Spinal cord (tissue), 10 donors: ENCODE data around the gene RNU2-1. TPM values are rescaled to one million over a fixed set of nuclear protein-coding genes. Genes with fewer than 3 reads are reported as not detected.
"Not testable (repeated sequence)": the region's sequence is repeated elsewhere in the genome, so short reads cannot be mapped to it uniquely, and the experiment has no call there.

ENCODE experiments used
- DNase-seq, 6 donors: peaks; one replicate each; pipeline versions ENCODE4 v3.0.0 to v3.0.0-alpha.2; 2013 to 2015; ENCODE audit warnings: low spot score in 6 of 6, low read depth in 4 of 6
- H3K27ac ChIP-seq: one replicate; pipeline ENCODE4 v1.5.1; 2013; ENCODE audit warnings: low read depth, low read length, control low read depth
- H3K27me3 ChIP-seq: one replicate; pipeline ENCODE4 v1.6.1; 2013; ENCODE audit warnings: low read length; ENCODE audit not compliant: control insufficient read depth, insufficient read depth
- H3K36me3 ChIP-seq: one replicate; pipeline ENCODE4 v1.6.1; 2013; ENCODE audit warnings: low read length; ENCODE audit not compliant: control insufficient read depth, insufficient read depth
- H3K4me1 ChIP-seq: one replicate; pipeline ENCODE4 v1.6.1; 2013; ENCODE audit warnings: low read length; ENCODE audit not compliant: control insufficient read depth, insufficient read depth
- H3K4me3 ChIP-seq: one replicate; pipeline ENCODE4 v1.5.1; 2013; ENCODE audit warnings: low read depth, low read length, control low read depth
- H3K9me3 ChIP-seq: one replicate; pipeline ENCODE4 v1.6.1; 2013; ENCODE audit warnings: low read length; ENCODE audit not compliant: control insufficient read depth, insufficient read depth
- WGBS: methylation state at CpG from one replicate; pipeline ENCODE4 v1.1.5; 2013; ENCODE audit warnings: missing lambda C conversion rate; ENCODE audit not compliant: insufficient coverage; 5-methylcytosine and 5-hydroxymethylcytosine counted together
- polyA plus RNA-seq, 2 donors: library from polyadenylated mRNA; unstranded; fragments of 120-200 nt; gene quantifications; one replicate each; pipeline ENCODE4 v1.2.1, GENCODE V29; 2013; ENCODE audit not compliant: insufficient read length in 2 of 2
- total RNA-seq, 2 donors: library from RNA; depleted of rRNA in 1 of 2; stranded (reverse); fragments of 120-200 nt in 1 of 2; fragments of >200 nt in 1 of 2; gene quantifications; one replicate each; pipeline versions ENCODE4 v1.2.3 to v1.2.4, GENCODE V29; 2013 to 2014
- donor health status: healthy.

Gene RNU2-1
- total and polyA plus RNA-seq, 4 donors: 1.2 TPM; not detected in 3

DNA sequence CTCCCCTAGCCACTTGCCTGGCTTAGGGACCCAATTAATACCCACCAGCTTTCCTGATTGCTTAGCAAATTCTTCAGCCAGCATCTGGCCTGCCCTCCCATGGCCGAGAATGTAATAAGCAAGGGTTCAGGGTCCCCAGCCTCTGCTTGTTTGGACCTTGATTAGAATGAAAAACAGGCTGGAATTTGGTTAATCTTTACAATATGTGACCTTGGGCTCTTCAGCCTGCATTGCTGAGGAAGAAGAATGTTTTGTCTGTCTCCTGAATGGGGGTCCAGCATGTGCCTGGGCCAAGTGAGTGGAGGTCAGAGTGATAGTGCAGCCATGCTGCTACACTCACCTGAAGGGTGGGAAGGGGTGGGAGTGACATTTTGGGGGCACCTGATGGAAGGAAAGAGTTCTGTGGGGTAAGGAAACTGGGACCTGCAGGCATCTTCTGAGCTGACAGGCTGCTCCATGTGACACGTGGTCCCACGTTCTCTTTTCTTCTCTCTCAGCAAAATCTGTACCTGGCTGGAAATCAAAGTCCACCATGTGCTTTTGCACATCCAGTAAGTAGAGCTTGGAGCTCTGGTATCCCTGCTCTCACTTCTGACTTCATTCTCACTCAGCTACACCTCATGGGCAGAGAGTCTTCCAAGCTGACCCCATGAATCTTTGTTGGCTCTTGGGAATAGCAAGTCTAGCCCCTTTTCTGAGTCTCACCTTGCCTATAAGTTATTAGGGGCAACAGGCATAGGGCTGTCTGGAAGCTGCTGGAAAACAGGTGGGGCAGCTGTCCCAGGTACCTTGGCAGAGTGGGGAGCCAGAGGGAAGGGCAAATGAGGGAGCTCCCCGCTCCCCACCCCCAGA, 16.8 kb downstream of the RNU2-1 start:
- Histone ChIP-seq H3K9me3 (no peaks in the 10 kb centered on the region), H3K27me3 (no peaks in the 10 kb centered on the region), H3K4me3 (no peak overlapping the region), H3K36me3 (peaks cover 19% of the 10 kb centered on the region), H3K27ac (no peak overlapping the region), H3K4me1 (peaks cover 8% of the 10 kb centered on the region)
- DNase-seq: no peak
- WGBS: 86% methylated on average over 4 of the region's 4 CpGs

DNA sequence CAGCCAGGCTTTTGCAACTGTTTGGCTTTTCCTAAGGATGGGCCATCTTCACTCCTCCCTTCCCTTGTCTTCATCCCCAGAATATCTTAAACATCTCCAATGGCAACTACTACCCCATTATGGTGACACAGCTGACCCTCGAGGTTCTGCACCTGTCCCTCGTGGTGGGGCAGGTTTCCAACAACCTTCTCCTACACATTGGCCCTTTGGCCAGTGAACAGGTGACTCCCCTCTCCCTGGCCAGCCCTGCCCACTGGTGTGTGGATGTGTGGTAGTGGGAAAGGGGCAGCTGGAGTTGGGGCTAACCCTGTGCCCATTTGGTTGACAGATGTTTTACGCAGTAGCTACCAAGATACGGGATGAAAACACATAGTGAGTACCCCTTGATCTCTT, 17.4 kb downstream of the RNU2-1 start:
- Histone ChIP-seq H3K4me3 (no peak overlapping the region), H3K36me3 (peaks cover 21% of the 10 kb centered on the region), H3K9me3 (no peaks in the 10 kb centered on the region), H3K4me1 (peaks cover 12% of the 10 kb centered on the region), H3K27ac (no peak overlapping the region), H3K27me3 (no peaks in the 10 kb centered on the region)
- 76% methylated on average over 2 of the region's 4 CpGs for WGBS
- no peak for DNase-seq

DNA sequence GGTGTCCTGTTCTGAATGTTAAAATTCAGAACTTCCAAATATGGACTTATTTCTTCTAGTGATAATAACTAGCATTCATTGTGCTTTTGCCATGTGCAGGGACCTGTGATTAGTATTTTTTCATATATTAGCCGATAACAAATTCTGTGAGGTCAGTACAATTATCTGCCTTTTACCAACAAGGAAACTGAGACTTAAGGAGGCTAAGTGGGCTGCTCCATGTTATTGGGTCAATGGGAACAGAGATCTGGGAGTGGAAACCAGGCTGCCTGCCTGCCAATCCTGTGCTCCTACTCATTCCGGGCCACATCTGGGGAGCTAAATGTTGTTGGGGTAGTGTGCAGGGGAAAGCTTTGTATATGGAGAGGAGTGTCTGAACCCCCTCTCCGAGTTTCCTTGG, 18.4 kb downstream of the RNU2-1 start:
- 65% methylated on average over 2 of the region's 3 CpGs for WGBS
- no peak overlapping the region for H3K27ac ChIP-seq
- peaks cover 12% of the 10 kb centered on the region for H3K4me1 ChIP-seq
- no peak overlapping the region for H3K4me3 ChIP-seq
- H3K9me3 ChIP-seq: no peaks in the 10 kb centered on the region
- peaks cover 21% of the 10 kb centered on the region for H3K36me3 ChIP-seq
- no peaks in the 10 kb centered on the region for H3K27me3 ChIP-seq
- DNase-seq: no peak

DNA sequence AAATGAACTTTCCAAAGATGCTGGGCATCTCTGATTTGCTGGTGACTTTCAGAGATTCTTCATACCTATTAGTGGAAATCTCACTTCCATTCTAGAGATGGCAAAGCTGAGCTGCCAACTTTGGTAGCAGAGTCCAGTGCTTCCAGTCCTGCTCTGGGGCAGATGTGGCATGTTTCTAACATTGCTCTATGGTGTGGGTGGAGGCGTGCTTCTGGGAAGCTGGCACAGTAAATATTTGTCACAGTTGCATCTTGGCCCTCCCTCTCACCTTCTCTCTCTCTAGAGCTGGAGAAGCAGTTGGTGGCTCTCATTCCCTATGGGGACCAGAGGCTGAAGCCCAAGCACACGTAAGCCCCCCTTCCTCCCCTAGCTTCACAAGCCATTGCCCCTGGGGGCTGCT, 20.2 kb downstream of the RNU2-1 start:
- 90% methylated on average over 1 of the region's 2 CpGs for WGBS
- no peak overlapping the region for H3K4me3 ChIP-seq

DNA sequence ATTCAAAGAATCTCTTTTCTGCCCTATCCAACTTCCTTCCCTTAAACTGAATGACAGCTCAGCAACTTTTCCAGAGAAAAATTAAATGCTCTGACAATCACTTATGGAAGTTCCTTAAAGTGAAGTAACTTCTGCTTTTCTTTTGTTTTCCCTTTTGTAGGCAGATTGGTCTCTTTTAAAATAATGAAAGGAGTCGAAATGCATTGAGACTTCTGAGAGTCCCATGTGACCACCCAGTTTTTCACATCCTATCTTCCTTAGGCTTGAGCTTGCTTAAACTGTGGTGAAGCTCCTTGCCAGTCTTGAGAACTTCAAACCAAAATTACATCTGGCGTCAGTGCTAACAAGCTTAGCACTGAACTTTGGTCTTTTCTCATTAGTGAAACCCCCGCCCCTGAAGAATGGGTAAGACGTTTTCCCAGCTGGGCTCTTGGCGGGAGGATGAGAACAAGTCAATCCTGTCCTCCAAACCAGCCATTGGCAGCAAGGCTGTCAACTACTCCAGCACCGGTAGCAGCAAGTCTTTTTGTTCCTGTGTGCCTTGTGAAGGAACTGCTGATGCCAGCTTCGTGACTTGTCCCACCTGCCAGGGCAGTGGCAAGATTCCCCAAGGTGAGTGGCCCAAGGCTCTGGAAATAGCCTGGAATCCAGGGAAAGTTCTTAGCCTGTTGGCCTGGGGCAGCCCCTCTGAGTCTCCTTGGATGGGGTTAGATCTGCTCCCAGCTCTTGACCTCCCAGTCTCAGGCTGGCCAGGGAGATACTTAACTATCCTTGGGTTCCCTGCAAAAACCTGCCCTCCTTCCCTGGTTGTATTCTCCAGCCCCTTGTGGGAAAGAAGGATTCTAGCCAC, 20.9 kb downstream of the RNU2-1 start:
- Histone ChIP-seq H3K4me3 (peak overlapping the region; percentile 81), H3K27me3 (no peaks in the 10 kb centered on the region), H3K4me1 (peaks cover 12% of the 10 kb centered on the region), H3K27ac (peak overlapping the region; percentile 86), H3K9me3 (no peaks in the 10 kb centered on the region), H3K36me3 (peaks cover 32% of the 10 kb centered on the region)
- no peak for DNase-seq
- 74% methylated on average over 5 of the region's 7 CpGs for WGBS

More for the DNA sequence above, 20.2 kb downstream of the RNU2-1 start:
- peaks cover 30% of the 10 kb centered on the region for H3K36me3 ChIP-seq
- peaks cover 12% of the 10 kb centered on the region for H3K4me1 ChIP-seq
- no peak for DNase-seq
- H3K27me3 ChIP-seq: no peaks in the 10 kb centered on the region
- no peaks in the 10 kb centered on the region for H3K9me3 ChIP-seq
- no peak overlapping the region for H3K27ac ChIP-seq

DNA sequence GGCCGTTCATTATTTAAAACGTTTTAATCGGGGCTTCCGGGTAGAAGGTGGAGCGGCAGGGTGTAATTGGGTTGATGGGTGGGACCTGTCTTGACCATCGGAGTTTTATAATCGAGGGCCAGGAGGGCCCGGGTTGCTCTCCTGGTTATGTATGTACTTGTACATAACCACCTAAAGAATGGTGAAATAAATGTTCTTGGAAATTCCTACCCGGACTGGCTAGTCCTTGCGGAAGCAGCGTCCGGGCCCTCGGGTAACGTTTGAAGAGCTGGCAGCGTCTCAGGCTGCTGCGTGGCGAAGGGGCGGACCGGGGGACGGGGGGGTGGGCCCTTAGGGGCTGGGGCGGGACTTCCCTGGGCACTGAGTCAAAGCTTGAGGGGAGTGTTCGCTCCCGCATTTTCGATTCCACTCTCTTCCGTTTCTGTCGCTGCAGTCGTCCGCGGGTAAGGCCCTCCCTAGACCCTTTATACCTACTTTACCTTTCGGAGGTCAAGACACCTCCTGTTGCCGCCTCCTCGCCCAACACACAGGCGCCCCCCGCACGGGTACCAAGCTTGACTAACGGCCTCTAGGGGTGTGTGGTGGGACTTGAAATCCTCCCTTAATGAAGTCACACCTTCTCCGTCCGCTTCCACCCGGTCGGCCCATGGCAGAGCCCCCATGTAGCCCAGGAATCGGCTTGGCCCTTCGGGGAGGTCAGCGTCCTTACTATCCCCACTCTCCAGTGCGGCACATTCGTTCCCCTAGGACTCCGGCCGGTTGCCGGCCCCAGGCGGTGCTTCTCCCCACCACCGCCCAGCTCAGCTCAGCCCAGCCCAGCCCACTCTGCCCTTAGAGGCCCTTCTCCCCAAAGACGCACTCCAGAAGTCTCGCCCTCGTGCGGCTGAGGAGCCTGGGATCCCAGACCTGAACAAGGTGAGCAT, 22.0 kb downstream of the RNU2-1 start, which contains the start of gene TMEM106A:
Gene TMEM106A (plus strand): TSS at position 396 of the 923 bp plus-strand sequence. CDS start 1,167 bp downstream, outside the sequence.
- Histone ChIP-seq H3K27ac (peak within 1 kb of the TSS; percentile 86), H3K27me3 (no peaks in the 10 kb centered on the region), H3K9me3 (no peaks in the 10 kb centered on the region), H3K4me3 (peak within 1 kb of the TSS; percentile 81), H3K36me3 (peaks cover 34% of the 10 kb centered on the region), H3K4me1 (peaks cover 12% of the 10 kb centered on the region)
- 13% methylated on average over 29 of the region's 54 CpGs for WGBS
- DNase-seq: peak; percentile 15 to 85 (median 48)

DNA sequence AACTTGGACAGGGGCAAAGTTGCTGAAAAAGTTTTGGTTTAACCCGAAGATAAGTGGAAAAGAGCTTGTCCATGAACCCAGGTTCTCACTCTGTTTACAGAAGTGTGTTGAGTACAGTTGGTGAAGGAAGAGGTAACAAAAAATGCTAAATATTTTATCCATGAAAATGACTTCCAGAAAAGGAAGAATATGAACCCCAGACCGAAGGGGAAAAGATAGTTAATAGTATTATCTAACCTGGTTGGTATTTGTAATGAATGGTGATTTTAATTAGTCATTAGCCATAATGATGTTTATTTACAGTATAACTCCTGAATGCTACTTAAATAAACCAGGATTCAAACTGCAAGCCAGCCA, 22.7 kb downstream of the RNU2-1 start:
- DNase-seq: no peak
- no peaks in the 10 kb centered on the region for H3K9me3 ChIP-seq
- peak overlapping the region; percentile 86 for H3K27ac ChIP-seq
- H3K4me3 ChIP-seq: peak overlapping the region; percentile 81
- H3K27me3 ChIP-seq: no peaks in the 10 kb centered on the region
- peaks cover 35% of the 10 kb centered on the region for H3K36me3 ChIP-seq
- peaks cover 12% of the 10 kb centered on the region for H3K4me1 ChIP-seq
- 83% methylated on average over 1 of the region's 2 CpGs for WGBS

DNA sequence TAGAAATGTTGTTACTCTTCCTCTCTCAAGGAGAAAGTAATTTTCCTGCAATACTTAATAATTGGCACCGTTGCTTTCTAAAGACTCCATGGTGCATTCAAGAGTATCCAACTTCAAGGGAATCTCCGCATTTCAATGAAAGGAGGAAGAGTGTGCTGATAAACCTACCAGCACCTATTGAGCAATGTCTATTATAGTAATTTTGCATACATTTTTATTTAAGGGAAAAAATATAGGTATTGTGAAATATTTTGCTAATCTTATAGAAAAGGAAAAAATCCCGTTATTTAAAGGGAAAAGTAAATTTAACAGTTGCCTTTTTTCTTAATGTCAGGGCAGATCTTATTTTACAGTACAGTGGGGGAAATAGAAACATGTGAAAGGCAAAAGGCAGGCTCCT, 23.2 kb downstream of the RNU2-1 start:
- peak overlapping the region; percentile 86 for H3K27ac ChIP-seq
- no peaks in the 10 kb centered on the region for H3K27me3 ChIP-seq
- no peak for DNase-seq
- peaks cover 32% of the 10 kb centered on the region for H3K36me3 ChIP-seq
- H3K4me3 ChIP-seq: no peak overlapping the region
- WGBS: 100% methylated on average over 1 of the region's 3 CpGs
- no peaks in the 10 kb centered on the region for H3K9me3 ChIP-seq
- H3K4me1 ChIP-seq: peaks cover 12% of the 10 kb centered on the region

DNA sequence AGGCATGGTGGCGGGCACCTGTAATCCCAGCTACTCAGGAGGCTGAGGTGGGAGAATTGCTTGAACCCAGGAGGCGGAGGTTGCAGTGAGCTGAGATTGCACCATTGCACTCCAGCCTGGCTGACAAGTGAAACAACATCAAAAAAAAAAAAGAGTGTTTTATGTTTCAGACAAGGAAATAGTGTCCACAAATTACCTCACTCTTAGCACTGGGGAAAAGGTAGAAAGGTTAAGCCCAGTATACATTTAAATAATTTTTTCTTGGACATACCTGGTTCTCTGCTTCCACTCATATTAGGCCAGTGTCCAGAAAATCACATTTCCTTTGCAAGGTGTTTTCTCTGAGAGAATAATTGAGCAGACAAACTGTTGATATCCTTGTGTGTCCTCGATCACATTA, 30.8 kb downstream of the RNU2-1 start:
- peaks cover 79% of the 10 kb centered on the region for H3K36me3 ChIP-seq
- H3K27ac ChIP-seq, DNase-seq, H3K9me3 ChIP-seq, H3K4me1 ChIP-seq, H3K4me3 ChIP-seq, H3K27me3 ChIP-seq: not testable (repeated sequence)
- 86% methylated on average over 1 of the region's 3 CpGs for WGBS
